CD14-positive monocyte (primary cell): ENCODE results near the gene GJB2. TPM values are rescaled to one million over a fixed set of nuclear protein-coding genes. Genes with fewer than 3 reads are reported as not detected.

ENCODE experiments used
- DNase-seq, 3 donors: peaks; one replicate each; pipeline ENCODE4 v3.0.0-alpha.2; 2011 to 2022
- H2AFZ ChIP-seq: 2 replicates; pipeline ENCODE4 v1.6.0; 2012; ENCODE audit warnings: mild to moderate bottlenecking, low read depth, low read length, inconsistent platforms; ENCODE audit not compliant: insufficient read depth, poor library complexity, severe bottlenecking
- H3K27ac ChIP-seq, 2 donors: 1 replicate in 1 of 2; 2 replicates in 1 of 2; pipeline ENCODE4 v1.5.1; 2012 to 2013; ENCODE audit warnings: low read length in 2 of 2, control low read depth in 1 of 2, inconsistent platforms in 1 of 2, low read depth in 1 of 2, mild to moderate bottlenecking in 1 of 2
- H3K27me3 ChIP-seq, 2 donors: one replicate each; pipeline versions ENCODE4 v1.6.0 to v1.6.1; 2011 to 2013; ENCODE audit warnings: low read length in 2 of 2; ENCODE audit not compliant: control insufficient read depth in 2 of 2, insufficient read depth in 2 of 2
- H3K36me3 ChIP-seq, 2 donors: replicated peaks in 1 of 2; 1 replicate in 1 of 2; 2 replicates in 1 of 2; pipeline versions ENCODE4 v1.5.1 to v1.6.1; 2012 to 2013; ENCODE audit warnings: low read length in 2 of 2, control low read depth in 1 of 2, inconsistent platforms in 1 of 2, mild to moderate bottlenecking in 1 of 2; ENCODE audit not compliant: insufficient read depth in 2 of 2, control insufficient read depth in 1 of 2
- H3K4me1 ChIP-seq, 2 donors: 1 replicate in 1 of 2; 2 replicates in 1 of 2; pipeline versions ENCODE4 v1.5.1 to v1.6.1; 2012 to 2013; ENCODE audit warnings: low read length in 2 of 2, control low read depth in 1 of 2, inconsistent platforms in 1 of 2, mild to moderate bottlenecking in 1 of 2, moderate library complexity in 1 of 2; ENCODE audit not compliant: insufficient read depth in 2 of 2, control insufficient read depth in 1 of 2
- H3K4me2 ChIP-seq: replicated peaks from 2 replicates; pipeline ENCODE3; 2012; ENCODE audit warnings: low read length, moderate library complexity, mild to moderate bottlenecking; ENCODE audit not compliant: poor library complexity, severe bottlenecking; ENCODE audit errors: extremely low read depth
- H3K4me3 ChIP-seq, 3 experiments: fragments of 200-600 bp in 1 of 3; sonication (generic) in 1 of 3; replicated peaks in 1 of 3; 1 replicate in 2 of 3; 2 replicates in 1 of 3; pipeline ENCODE4 v1.5.1; 2011 to 2013; ENCODE audit warnings: low read length in 3 of 3, mild to moderate bottlenecking in 3 of 3, control low read depth in 2 of 3, low read depth in 2 of 3, inconsistent platforms in 1 of 3, moderate library complexity in 1 of 3
- H3K79me2 ChIP-seq: 2 replicates; pipeline ENCODE4 v1.6.0; 2012; ENCODE audit warnings: mild to moderate bottlenecking, control low read depth, inconsistent platforms, low read length, moderate library complexity; ENCODE audit not compliant: insufficient read depth
- H3K9ac ChIP-seq: 2 replicates; pipeline ENCODE4 v1.6.0; 2017; ENCODE audit warnings: low read length, mild to moderate bottlenecking; ENCODE audit not compliant: insufficient read depth, poor library complexity, severe bottlenecking
- H3K9me3 ChIP-seq, 2 donors: replicated peaks in 1 of 2; 1 replicate in 1 of 2; 2 replicates in 1 of 2; pipeline versions ENCODE4 v1.5.1 to v1.6.1; 2012 to 2013; ENCODE audit warnings: low read length in 2 of 2, control low read depth in 1 of 2; ENCODE audit not compliant: control insufficient read depth in 1 of 2, insufficient read depth in 1 of 2
- H4K20me1 ChIP-seq: 2 replicates; pipeline ENCODE4 v1.6.0; 2012; ENCODE audit warnings: mild to moderate bottlenecking, low read length, control low read depth, moderate library complexity; ENCODE audit not compliant: insufficient read depth
- H3K27ac Mint-ChIP-seq, 7 donors: one replicate each; pipeline ENCODE4 v1.8.0; 2020; ENCODE audit warnings: mild to moderate bottlenecking in 7 of 7, mixed read lengths in 7 of 7, moderate library complexity in 6 of 7, inconsistent platforms in 2 of 7
- H3K27me3 Mint-ChIP-seq, 3 donors: one replicate each; pipeline ENCODE4 v1.8.0; 2021 to 2022; ENCODE audit warnings: low read depth in 3 of 3, mild to moderate bottlenecking in 3 of 3, mixed read lengths in 3 of 3, moderate library complexity in 3 of 3, inconsistent platforms in 1 of 3
- H3K36me3 Mint-ChIP-seq, 2 donors: one replicate each; pipeline ENCODE4 v1.8.0; 2020; ENCODE audit warnings: mixed read lengths in 2 of 2, inconsistent platforms in 1 of 2, mild to moderate bottlenecking in 1 of 2
- H3K4me1 Mint-ChIP-seq: one replicate; pipeline ENCODE4 v1.8.0; 2020; ENCODE audit warnings: mild to moderate bottlenecking, mixed read lengths
- H3K4me3 Mint-ChIP-seq, 2 donors: one replicate each; pipeline ENCODE4 v1.8.0; 2020; ENCODE audit warnings: mild to moderate bottlenecking in 2 of 2, mixed read lengths in 2 of 2, moderate library complexity in 1 of 2
- H3K9me3 Mint-ChIP-seq, 7 donors: one replicate each; pipeline ENCODE4 v1.8.0; 2020 to 2022; ENCODE audit warnings: mixed read lengths in 7 of 7, mild to moderate bottlenecking in 6 of 7, moderate library complexity in 6 of 7, inconsistent platforms in 2 of 7
- CTCF ChIP-seq: fragments of 200-600 bp; IDR thresholded peaks from one replicate; pipeline ENCODE4 v1.8.0; 2022; ENCODE audit warnings: antibody characterized with exemption, mild to moderate bottlenecking
- WGBS: methylation state at CpG from one replicate; pipeline ENCODE4 v1.1.5; 2013; ENCODE audit warnings: missing lambda C conversion rate; ENCODE audit not compliant: insufficient coverage; 5-methylcytosine and 5-hydroxymethylcytosine counted together
- intact Hi-C, 2 donors: fragments of 100-400 bp; cut with micrococcal nuclease; formaldehyde crosslinking; loops; one replicate each; pipeline versions ENCODE4 v1.15.0 to v1.15.1; 2023
- polyA minus RNA-seq: library from RNA; depleted of rRNA, polyadenylated mRNA; stranded (reverse); fragments of >200 nt; gene quantifications from 2 replicates; pipeline ENCODE4 v1.2.3, GENCODE V29; 2012
- polyA plus RNA-seq, 3 donors: library from polyadenylated mRNA; depleted of rRNA in 1 of 3; unstranded in 2 of 3; stranded (reverse) in 1 of 3; fragments of 300-500 nt in 2 of 3; fragments of >200 nt in 1 of 3; fragmentation: Illumina TruSeq in 2 of 3; gene quantifications; 1 replicate in 2 of 3; 2 replicates in 1 of 3; pipeline ENCODE4 v1.2.3, GENCODE V29; 2012 to 2021
- total RNA-seq, 12 experiments: library from RNA in 1 of 12; stranded (reverse) in 1 of 12; fragments of 120-200 nt in 1 of 12; gene quantifications; one replicate each; pipeline ENCODE4 v1.2.4 and lab custom pipeline; 2013 to 2026; ENCODE audit warnings: mixed read lengths in 6 of 12, inconsistent platforms in 1 of 12

The GJB2 gene
- 0.02 TPM for total RNA-seq (2013)
- polyA plus RNA-seq: under 1 TPM in 1 of 3 donors, not detected in 2; 0.41 TPM
- polyA minus RNA-seq: 0.08 and 0.14 TPM in 2 replicates
- total RNA-seq (lab: John Stamatoyannopoulos, UW): 0.59 to 181 (median 8.3) reads per million in 11 experiments

- no peak for TF ChIP-seq CTCF
- H3K9me3 Mint-ChIP-seq: peaks cover 6 to 28% (median 11%) of the 10 kb centered on the region in 7 donors
- Histone ChIP-seq H3K27ac (no peak within 1 kb of the TSS), H4K20me1 (no peaks in the 10 kb centered on the region), H3K4me1 (peaks cover 56% of the 10 kb centered on the region in 2 donors), H3K79me2 (no peaks in the 10 kb centered on the region), H3K9ac (no peak within 1 kb of the TSS), H3K4me2 (peak within 1 kb of the TSS; percentile 82), H3K36me3 (no peaks in the 10 kb centered on the region), H3K9me3 (peaks cover 8 to 10% of the 10 kb centered on the region in 2 donors), H2AFZ (peak within 1 kb of the TSS; percentile 73), H3K4me3 (peak within 1 kb of the TSS; percentile 23 to 73 (median 35)), H3K27me3 (peaks cover 47 to 53% of the 10 kb centered on the region in 2 donors)
- no peak for DNase-seq
- peaks cover 62% of the 10 kb centered on the region for H3K4me1 Mint-ChIP-seq
- peak within 1 kb of the TSS in 1 of 7 donors; percentile 63 for H3K27ac Mint-ChIP-seq
- H3K27me3 Mint-ChIP-seq: peaks cover 42 to 60% (median 53%) of the 10 kb centered on the region in 3 donors
- H3K4me3 Mint-ChIP-seq: peak within 1 kb of the TSS; percentile 80 to 91
- peaks cover 7 to 20% of the 10 kb centered on the region in 2 donors for H3K36me3 Mint-ChIP-seq
- intact Hi-C loops: loop anchor here (10.0 kb wide), 2 partner anchors 162 to 732 kb away; no protein-coding TSS in a partner anchor
- whole genome bisulfite sequencing: 0% methylated on average over 38 of the region's 39 CpGs
These were observed at the start of gene GJB2 for GRCh38 chr13:20192836-20193161. Gene GJB2 (minus strand): TSS chr13:20192938. CDS start chr13:20189581, 3,357 bp downstream.

GRCh38 chr13:20241593-20241992, 48.9 kb upstream of the GJB2 start:
- no peak overlapping the region for H3K27ac ChIP-seq

More at GRCh38 chr13:20241593-20241992, 48.9 kb upstream of the GJB2 start:
- H3K4me1 Mint-ChIP-seq: peaks cover 4% of the 10 kb centered on the region
- no peak overlapping the region for H3K4me3 Mint-ChIP-seq
- H3K27me3 Mint-ChIP-seq: peaks cover 4 to 16% (median 9%) of the 10 kb centered on the region in 3 donors
- Histone ChIP-seq H3K9ac (no peak overlapping the region), H3K4me1 (no peaks in the 10 kb centered on the region), H3K36me3 (no peaks in the 10 kb centered on the region), H2AFZ (no peak overlapping the region), H3K4me2 (no peak overlapping the region), H3K27me3 (no peaks in the 10 kb centered on the region), H3K9me3 (no peaks in the 10 kb centered on the region), H3K79me2 (no peaks in the 10 kb centered on the region), H3K4me3 (no peak overlapping the region), H4K20me1 (no peaks in the 10 kb centered on the region)
- intact Hi-C loops: no loop called here
- no peak for TF ChIP-seq CTCF
- DNase-seq: no peak
- no peak overlapping the region for H3K27ac Mint-ChIP-seq
- H3K9me3 Mint-ChIP-seq: peaks cover 0 to 10% (median 2%) of the 10 kb centered on the region in 7 donors
- H3K36me3 Mint-ChIP-seq: no peaks in the 10 kb centered on the region
- 93% methylated on average over 2 of the region's 2 CpGs for WGBS
